ENCODE results near the gene SH3BGRL3. TPM values are rescaled to one million over a fixed set of nuclear protein-coding genes. Genes with fewer than 3 reads are reported as not detected.
A peak's percentile ranks its signal among the peaks of the same experiment; 100 is the strongest.

SH3BGRL3 gene
- total and polyA plus RNA-seq, 2 experiments from 2014 or later: 240 to 2,795 TPM

DNA sequence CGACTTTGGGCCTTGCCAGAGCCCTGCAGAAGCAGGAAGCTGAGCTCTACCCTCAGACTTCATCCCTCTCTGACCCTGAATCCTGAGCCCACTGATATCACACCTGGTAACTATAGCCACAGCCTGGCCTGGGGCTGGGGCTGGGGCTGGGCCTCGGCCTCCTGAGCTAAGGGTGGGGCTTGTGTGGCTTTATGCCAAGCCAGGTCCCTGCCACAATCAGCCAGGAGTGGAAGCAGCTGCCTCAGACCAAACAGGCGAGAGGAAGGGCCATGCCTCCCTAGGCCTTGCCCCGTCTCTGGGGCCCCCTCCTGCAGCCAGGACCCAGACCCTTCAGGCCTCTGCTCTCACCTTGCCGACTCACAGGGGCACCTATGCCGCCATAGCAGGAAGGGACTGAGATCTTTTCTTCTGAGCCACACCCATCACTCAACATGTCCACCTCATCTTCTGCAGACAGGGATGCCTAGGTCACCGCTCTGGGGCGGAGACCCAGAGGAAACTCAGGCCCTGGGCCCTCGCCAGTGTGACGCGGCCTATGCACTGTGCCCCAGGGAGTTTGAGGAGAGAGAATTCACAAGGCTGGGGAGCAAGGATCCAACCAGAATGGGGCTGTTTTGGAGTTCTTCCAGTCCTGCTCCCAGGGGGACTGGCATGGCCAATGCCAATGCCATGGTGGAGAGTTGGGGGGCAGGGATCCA is 20.8 kb downstream of the SH3BGRL3 start:
- H3F3A ChIP-seq (ENCODE audit: insufficient read depth): peaks cover 10% of the 10 kb centered on the region
- H3K79me2 ChIP-seq (ENCODE audit: insufficient read depth): no peaks in the 10 kb centered on the region
- H2AFZ ChIP-seq: no peak overlapping the region
- WGBS, 2 experiments (ENCODE audit: low coverage in 1 of 2, low lambda C conversion rate in 2 of 2, missing lambda C conversion rate in 2 of 2): 84 to 91% methylated on average over 10 to 11 of the region's 11 CpGs
- H3K9me2 ChIP-seq (ENCODE audit: insufficient read depth): no peaks in the 10 kb centered on the region
- no peak overlapping the region for H3K9ac ChIP-seq
- peaks cover 10% of the 10 kb centered on the region for H3K4me1 ChIP-seq (ENCODE audit: insufficient read depth)
- H3K9me3 ChIP-seq (ENCODE audit: low read depth): no peaks in the 10 kb centered on the region
- H3K27me3 ChIP-seq (replicated peaks; ENCODE audit: insufficient read depth): no peaks in the 10 kb centered on the region
- no peak overlapping the region for H3K27ac ChIP-seq
- no peak overlapping the region for H3K4me2 ChIP-seq (ENCODE audit: unreplicated experiment)
- no peak for DNase-seq
- in situ Hi-C loops (cut with MboI): no loop called here
- TF ChIP-seq EZH2phosphoT487 (IDR thresholded peaks at IDR 0.05; ENCODE audit: insufficient read depth, low read depth): no peak
- TF ChIP-seq EZH2 (IDR thresholded peaks at IDR 0.05; ENCODE audit: insufficient read depth, poor library complexity, severe bottlenecking): no peak
- H3K4me3 ChIP-seq: no peak overlapping the region
- H4K20me1 ChIP-seq (ENCODE audit: insufficient read depth): no peaks in the 10 kb centered on the region
- no peaks in the 10 kb centered on the region for H3K36me3 ChIP-seq (ENCODE audit: low read depth)

DNA sequence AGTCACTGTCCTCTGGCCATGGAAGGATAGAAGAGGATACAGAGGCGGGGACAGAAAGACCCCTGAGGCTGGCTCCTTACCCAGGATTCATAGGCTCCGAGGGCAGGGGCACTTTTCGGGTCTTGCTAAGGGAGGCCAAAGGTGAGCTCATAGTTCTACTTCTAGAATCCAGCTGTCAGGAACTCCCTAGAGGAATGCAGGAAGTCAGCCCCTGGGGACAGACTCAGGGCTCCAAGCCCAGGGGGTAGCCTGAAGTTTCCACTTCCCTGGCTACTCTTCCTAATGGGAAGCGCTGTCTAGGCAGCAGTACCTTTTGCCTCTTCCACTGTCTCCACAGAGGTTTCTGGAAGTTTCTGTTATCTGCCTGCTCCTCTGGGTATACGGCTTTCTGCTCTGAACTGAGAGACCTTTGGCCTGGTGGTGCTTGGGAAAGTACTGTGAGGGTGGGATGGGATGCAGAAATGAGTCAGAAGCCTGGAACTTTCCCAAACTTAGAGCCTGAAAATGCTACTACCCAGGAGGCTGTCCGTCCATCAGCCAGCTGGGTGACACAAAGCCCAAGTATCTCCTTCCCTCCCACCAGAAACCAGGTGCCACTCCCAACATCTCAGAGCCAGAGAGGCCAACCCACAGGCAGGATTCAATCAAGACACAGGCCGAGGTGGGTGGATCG is 23.0 kb downstream of the SH3BGRL3 start:
- DNase-seq: peak; percentile 72
- H2AFZ ChIP-seq: peak overlapping the region; percentile 33
- no peaks in the 10 kb centered on the region for H3K27me3 ChIP-seq (replicated peaks; ENCODE audit: insufficient read depth)
- 0 out of 2 replicates have a peak overlapping the region, but pooled peaks have one; percentile 3 for H3K9ac ChIP-seq
- no peaks in the 10 kb centered on the region for H3K9me3 ChIP-seq (ENCODE audit: low read depth)
- TF ChIP-seq EZH2 (IDR thresholded peaks at IDR 0.05; ENCODE audit: insufficient read depth, poor library complexity, severe bottlenecking): no peak
- no peak for TF ChIP-seq EZH2phosphoT487 (IDR thresholded peaks at IDR 0.05; ENCODE audit: insufficient read depth, low read depth)
- peaks cover 16% of the 10 kb centered on the region for H3F3A ChIP-seq (ENCODE audit: insufficient read depth)
- WGBS, 2 experiments (ENCODE audit: low coverage in 1 of 2, low lambda C conversion rate in 2 of 2, missing lambda C conversion rate in 2 of 2): 40 to 45% methylated on average over 8 of the region's 8 CpGs
- H3K36me3 ChIP-seq (ENCODE audit: low read depth): no peaks in the 10 kb centered on the region
- no peak overlapping the region for H3K4me3 ChIP-seq
- no peaks in the 10 kb centered on the region for H4K20me1 ChIP-seq (ENCODE audit: insufficient read depth)
- H3K79me2 ChIP-seq (ENCODE audit: insufficient read depth): no peaks in the 10 kb centered on the region
- H3K9me2 ChIP-seq (ENCODE audit: insufficient read depth): no peaks in the 10 kb centered on the region
- in situ Hi-C loops (cut with MboI): no loop called here
- no peak overlapping the region for H3K4me2 ChIP-seq (ENCODE audit: unreplicated experiment)
- peaks cover 10% of the 10 kb centered on the region for H3K4me1 ChIP-seq (ENCODE audit: insufficient read depth)
- H3K27ac ChIP-seq: peak overlapping the region; percentile 36

DNA sequence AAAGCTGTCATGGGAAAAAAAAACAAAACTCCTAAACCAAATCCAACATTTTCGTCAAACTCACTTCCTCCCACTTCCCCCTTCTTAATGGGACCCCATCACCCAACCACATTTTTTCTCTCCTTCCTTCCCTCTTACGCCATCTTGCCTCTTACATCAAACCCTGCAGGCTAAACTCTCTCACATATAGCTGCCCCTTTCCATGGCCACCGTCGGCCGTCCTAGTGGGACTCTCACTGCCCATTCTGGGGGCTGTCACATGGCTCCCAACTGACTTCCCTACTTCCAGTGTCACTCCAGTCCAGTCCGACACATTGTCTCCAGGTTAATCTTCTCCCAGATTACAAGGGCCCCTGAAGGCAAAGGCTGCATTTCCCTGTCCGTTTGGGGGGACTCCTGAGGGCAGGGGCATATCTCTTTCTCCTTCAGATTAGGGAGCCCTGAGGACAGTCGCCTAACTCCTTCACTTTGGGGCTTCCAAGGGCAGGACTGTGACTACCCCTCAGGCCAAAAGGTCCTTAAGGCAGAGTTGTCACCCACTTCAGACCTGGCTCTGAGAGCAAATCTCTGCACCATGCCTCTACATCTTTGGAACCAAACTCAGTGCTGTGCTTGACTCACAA is 25.9 kb downstream of the SH3BGRL3 start:
- Histone ChIP-seq H4K20me1 (ENCODE audit: insufficient read depth) (no peaks in the 10 kb centered on the region), H3K27me3 (replicated peaks; ENCODE audit: insufficient read depth) (no peaks in the 10 kb centered on the region), H3K79me2 (ENCODE audit: insufficient read depth) (no peaks in the 10 kb centered on the region), H3K36me3 (ENCODE audit: low read depth) (no peaks in the 10 kb centered on the region), H3K9ac (peak overlapping the region; percentile 86), H3K4me3 (peak overlapping the region; percentile 85), H3K9me3 (ENCODE audit: low read depth) (no peaks in the 10 kb centered on the region), H3F3A (ENCODE audit: insufficient read depth) (peaks cover 16% of the 10 kb centered on the region), H3K27ac (peak overlapping the region; percentile 27), H3K4me1 (ENCODE audit: insufficient read depth) (peaks cover 10% of the 10 kb centered on the region), H3K9me2 (ENCODE audit: insufficient read depth) (no peaks in the 10 kb centered on the region), H3K4me2 (ENCODE audit: unreplicated experiment) (peak overlapping the region; percentile 93), H2AFZ (peak overlapping the region; percentile 95)
- TF ChIP-seq EZH2 (IDR thresholded peaks at IDR 0.05; ENCODE audit: insufficient read depth, poor library complexity, severe bottlenecking): no peak
- TF ChIP-seq EZH2phosphoT487 (IDR thresholded peaks at IDR 0.05; ENCODE audit: insufficient read depth, low read depth): no peak
- DNase-seq: no peak
- in situ Hi-C loops (cut with MboI): no loop called here
- 52 to 54% methylated on average over 8 of the region's 8 CpGs for WGBS, 2 experiments (ENCODE audit: low coverage in 1 of 2, low lambda C conversion rate in 2 of 2, missing lambda C conversion rate in 2 of 2)

DNA sequence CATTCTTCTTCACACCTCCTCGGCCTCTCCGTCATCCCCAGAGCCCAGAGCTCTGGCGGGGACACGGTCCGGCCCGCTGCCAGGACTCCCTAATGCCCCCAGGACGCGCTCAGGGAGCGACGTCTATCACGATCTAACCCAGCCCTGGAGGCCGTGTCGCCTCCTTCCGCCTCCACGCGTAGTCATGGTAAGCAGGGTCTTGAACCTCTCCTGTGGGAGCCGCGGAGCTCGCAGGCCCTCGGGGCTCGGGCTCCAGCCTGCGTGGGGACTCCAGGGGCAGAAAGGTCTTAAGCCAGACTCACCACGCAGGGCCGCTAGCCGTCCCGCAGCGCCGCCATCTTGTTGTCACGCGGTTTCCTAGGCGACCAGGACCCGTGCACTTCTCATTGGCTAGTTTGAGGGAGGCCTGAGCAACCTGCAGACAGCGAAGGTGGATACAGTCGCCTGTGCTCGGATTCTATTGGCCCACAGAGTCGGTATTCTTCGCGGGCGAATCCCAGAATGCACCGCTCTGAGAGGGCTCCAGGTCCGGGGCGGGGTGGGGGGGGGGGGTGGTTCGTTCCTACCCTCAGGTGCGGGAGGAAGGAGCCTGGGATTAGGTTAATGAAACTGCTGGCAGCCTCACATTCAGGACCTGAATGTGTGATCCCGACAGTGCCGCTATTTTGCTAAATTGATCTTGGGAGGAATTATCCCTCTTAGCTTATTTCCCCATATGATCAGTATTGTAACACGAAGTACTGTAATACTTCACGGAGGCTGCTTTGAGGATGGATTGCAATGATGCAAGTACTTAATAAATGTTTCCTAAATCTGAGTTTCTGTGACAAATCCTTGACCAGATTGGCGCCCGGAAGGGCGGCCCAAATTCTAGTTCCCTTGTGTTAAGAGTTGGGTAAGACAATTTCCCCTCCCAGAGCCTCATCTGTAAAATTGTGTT is 26.7 kb downstream of the SH3BGRL3 start, which contains the start of gene UBXN11:
Gene UBXN11 (minus strand): TSS at position 347 of the 940 bp plus-strand sequence. CDS start 3,753 bp downstream, outside the sequence.
- H4K20me1 ChIP-seq (ENCODE audit: insufficient read depth): no peaks in the 10 kb centered on the region
- peak within 1 kb of the TSS; percentile 27 for H3K27ac ChIP-seq
- H3K79me2 ChIP-seq (ENCODE audit: insufficient read depth): no peaks in the 10 kb centered on the region
- no peaks in the 10 kb centered on the region for H3K9me2 ChIP-seq (ENCODE audit: insufficient read depth)
- no peaks in the 10 kb centered on the region for H3K9me3 ChIP-seq (ENCODE audit: low read depth)
- peak; percentile 95 for DNase-seq
- peaks cover 10% of the 10 kb centered on the region for H3K4me1 ChIP-seq (ENCODE audit: insufficient read depth)
- peaks cover 16% of the 10 kb centered on the region for H3F3A ChIP-seq (ENCODE audit: insufficient read depth)
- no peaks in the 10 kb centered on the region for H3K27me3 ChIP-seq (replicated peaks; ENCODE audit: insufficient read depth)
- WGBS, 2 experiments (ENCODE audit: low coverage in 1 of 2, low lambda C conversion rate in 2 of 2, missing lambda C conversion rate in 2 of 2): 1 to 2% methylated on average over 48 to 51 of the region's 51 CpGs
- in situ Hi-C loops (cut with MboI): no loop called here
- peak within 1 kb of the TSS; percentile 85 for H3K4me3 ChIP-seq
- peak within 1 kb of the TSS; percentile 95 for H2AFZ ChIP-seq
- no peak for TF ChIP-seq EZH2 (IDR thresholded peaks at IDR 0.05; ENCODE audit: insufficient read depth, poor library complexity, severe bottlenecking)
- TF ChIP-seq EZH2phosphoT487 (IDR thresholded peaks at IDR 0.05; ENCODE audit: insufficient read depth, low read depth): no peak
- peak within 1 kb of the TSS; percentile 86 for H3K9ac ChIP-seq
- no peaks in the 10 kb centered on the region for H3K36me3 ChIP-seq (ENCODE audit: low read depth)
- H3K4me2 ChIP-seq (ENCODE audit: unreplicated experiment): peak within 1 kb of the TSS; percentile 93

All from GM23248 (cell line).